Stimulated activated CD8-positive, alpha-beta memory T cell treated with anti-CD3 and anti-CD28 coated beads, Interleukin-7, amount 100 ng/mL, for 1 hour (primary cell): ENCODE measurements around the gene CLEC3B.
"Not testable (repeated sequence)": the region's sequence is repeated elsewhere in the genome, so short reads cannot be mapped to it uniquely, and the experiment has no call there.

ENCODE experiments used
- DNase-seq, 2 donors: peaks; one replicate each; pipeline ENCODE4 v3.0.0-alpha.2; 2020; ENCODE audit warnings: low read depth in 2 of 2

The CLEC3B gene

GRCh38 chr3:45035441-45036301 is 9.6 kb downstream of the CLEC3B start:
- DNase-seq: no peak

- DNase-seq: peak; percentile 72 to 75
These were observed 11.8 kb downstream of the CLEC3B start for GRCh38 chr3:45037720-45038455.

GRCh38 chr3:45041666-45042065 is 15.6 kb downstream of the CLEC3B start:
- DNase-seq: no peak

- no peak for DNase-seq
These were observed 16.1 kb downstream of the CLEC3B start for GRCh38 chr3:45042162-45042561.

- DNase-seq: no peak
These were observed 17.7 kb downstream of the CLEC3B start for GRCh38 chr3:45043728-45044299.

- DNase-seq: no peak
These were observed 22.1 kb downstream of the CLEC3B start for GRCh38 chr3:45048244-45048643.

GRCh38 chr3:45049807-45050206 is 23.7 kb downstream of the CLEC3B start:
- DNase-seq: no peak

- no peak for DNase-seq
These were observed 25.6 kb downstream of the CLEC3B start for GRCh38 chr3:45051685-45052084.

- DNase-seq: not testable (repeated sequence)
These were observed 27.7 kb downstream of the CLEC3B start for GRCh38 chr3:45053805-45054195.

GRCh38 chr3:45054196-45054857 is 28.2 kb downstream of the CLEC3B start:
- no peak for DNase-seq

GRCh38 chr3:45055032-45055410 is 28.9 kb downstream of the CLEC3B start:
- DNase-seq: no peak

GRCh38 chr3:45055411-45056143 is 29.5 kb downstream of the CLEC3B start:
- DNase-seq: no peak

GRCh38 chr3:45056608-45057301 is 30.7 kb downstream of the CLEC3B start:
- DNase-seq: no peak

GRCh38 chr3:45057557-45057956 is 31.5 kb downstream of the CLEC3B start:
- no peak for DNase-seq

- DNase-seq: no peak
These were observed 33.0 kb downstream of the CLEC3B start for GRCh38 chr3:45059132-45059531.

GRCh38 chr3:45060165-45060892 is 34.2 kb downstream of the CLEC3B start:
- no peak for DNase-seq

- no peak for DNase-seq
These were observed 36.6 kb downstream of the CLEC3B start for GRCh38 chr3:45062697-45063070.

GRCh38 chr3:45064512-45065372 is 38.6 kb downstream of the CLEC3B start:
- DNase-seq: peak in 1 of 2 donors; percentile 17

- DNase-seq: no peak
These were observed 39.2 kb downstream of the CLEC3B start for GRCh38 chr3:45065373-45065720.
